IMR-90 (cell line): ENCODE data around the gene CENPU. TPM values are rescaled to one million over a fixed set of nuclear protein-coding genes. Genes with fewer than 3 reads are reported as not detected.

Experiments used
- ATAC-seq: fragments of 200-7000 bp; cut with Tn5 transposase; 2 replicates; pipeline ENCODE4 v1.9.1; 2020; ENCODE audit warnings: low read depth, mild to moderate bottlenecking, moderate library complexity
- BruUV-seq: library from RNA; stranded (reverse); fragments of 400-500 nt; replicated peaks from 2 replicates; lab custom pipeline; 2021; lab: Mats Ljungman, UMichigan
- CTCF ChIA-PET: fragments of 300-600 bp; formaldehyde crosslinking; extraction: SDS; loops from one replicate; lab custom pipeline; 2021; ENCODE audit warnings: antibody characterized with exemption; lab: Yijun Ruan, JAX
- POLR2A ChIA-PET: fragments of 300-600 bp; sonication (Branson Sonifier 250); formaldehyde crosslinking; loops from one replicate; lab custom pipeline; 2022; ENCODE audit warnings: antibody characterized with exemption; ENCODE audit not compliant: unreplicated experiment; lab: Charles Lee
- DNase-seq: peaks from one replicate; pipeline ENCODE4 v3.0.0; 2013
- H2AFZ ChIP-seq: replicated peaks from 2 replicates; pipeline ENCODE3; 2013; ENCODE audit warnings: low read length, mild to moderate bottlenecking; ENCODE audit not compliant: poor library complexity
- H2AK5ac ChIP-seq: 2 replicates; pipeline ENCODE4 v1.6.1; 2013; ENCODE audit warnings: low read depth, low read length, inconsistent platforms
- H2AK9ac ChIP-seq: replicated peaks from 2 replicates; pipeline ENCODE3; 2013; ENCODE audit warnings: mild to moderate bottlenecking, low read depth, low read length, moderate library complexity; ENCODE audit not compliant: poor library complexity
- H2BK120ac ChIP-seq: 2 replicates; pipeline ENCODE4 v1.6.1; 2013; ENCODE audit warnings: low read depth, low read length, inconsistent platforms
- H2BK15ac ChIP-seq: 3 replicates; pipeline ENCODE4 v1.6.1; 2013; ENCODE audit warnings: low read depth, low read length, inconsistent platforms
- H2BK20ac ChIP-seq: 2 replicates; pipeline ENCODE4 v1.6.1; 2013; ENCODE audit warnings: low read depth, mild to moderate bottlenecking, inconsistent platforms, low read length, moderate library complexity
- H2BK5ac ChIP-seq: 2 replicates; pipeline ENCODE4 v1.6.1; 2013; ENCODE audit warnings: mild to moderate bottlenecking, low read depth, low read length, inconsistent platforms; ENCODE audit not compliant: poor library complexity, severe bottlenecking
- H3K14ac ChIP-seq: replicated peaks from 2 replicates; pipeline ENCODE4 v1.6.1; 2013; ENCODE audit warnings: low read depth, low read length, inconsistent platforms
- H3K18ac ChIP-seq: 2 replicates; pipeline ENCODE4 v1.6.1; 2013; ENCODE audit warnings: low read depth, low read length, control low read depth
- H3K23ac ChIP-seq: 2 replicates; pipeline ENCODE4 v1.6.1; 2013; ENCODE audit warnings: low read depth, low read length, inconsistent platforms
- H3K27ac ChIP-seq: 2 replicates; pipeline ENCODE4 v1.5.1; 2013; ENCODE audit warnings: mild to moderate bottlenecking, control low read depth, low read length; ENCODE audit not compliant: insufficient read depth
- H3K27me3 ChIP-seq: 2 replicates; pipeline ENCODE4 v1.6.1; 2013; ENCODE audit warnings: low read length; ENCODE audit not compliant: control insufficient read depth, insufficient read depth
- H3K36me3 ChIP-seq: 2 replicates; pipeline ENCODE4 v1.6.1; 2013; ENCODE audit warnings: low read length, mixed read lengths; ENCODE audit not compliant: control insufficient read depth, insufficient read depth
- H3K4ac ChIP-seq: 2 replicates; pipeline ENCODE4 v1.6.1; 2013; ENCODE audit warnings: low read depth, low read length, inconsistent platforms
- H3K4me1 ChIP-seq: 2 replicates; pipeline ENCODE4 v1.6.1; 2013; ENCODE audit warnings: low read length, mixed read lengths; ENCODE audit not compliant: control insufficient read depth, insufficient read depth
- H3K4me2 ChIP-seq: 2 replicates; pipeline ENCODE4 v1.6.1; 2013; ENCODE audit warnings: low read depth, mild to moderate bottlenecking, control low read depth, low read length, moderate library complexity
- H3K4me3 ChIP-seq: 2 replicates; pipeline ENCODE4 v1.5.1; 2013; ENCODE audit warnings: low read depth, mild to moderate bottlenecking, control low read depth, low read length, moderate library complexity; ENCODE audit not compliant: insufficient read depth
- H3K56ac ChIP-seq: 2 replicates; pipeline ENCODE4 v1.6.1; 2013; ENCODE audit warnings: low read length, inconsistent platforms; ENCODE audit not compliant: insufficient read depth; ENCODE audit errors: extremely low read depth
- H3K79me1 ChIP-seq, 2 experiments: 2 replicates each; pipeline ENCODE4 v1.6.1; 2013; ENCODE audit warnings: low read length in 2 of 2, inconsistent platforms in 1 of 2, low read depth in 1 of 2
- H3K9ac ChIP-seq: 2 replicates; pipeline ENCODE4 v1.6.1; 2013; ENCODE audit warnings: low read depth, low read length, control low read depth
- H3K9me1 ChIP-seq: 2 replicates; pipeline ENCODE4 v1.6.1; 2013; ENCODE audit warnings: low read length, inconsistent platforms; ENCODE audit not compliant: insufficient read depth
- H3K9me3 ChIP-seq: 2 replicates; pipeline ENCODE4 v1.6.1; 2013; ENCODE audit warnings: low read length; ENCODE audit not compliant: control insufficient read depth, insufficient read depth
- H4K20me1 ChIP-seq: 2 replicates; pipeline ENCODE4 v1.6.1; 2013; ENCODE audit warnings: low read length, inconsistent platforms; ENCODE audit not compliant: insufficient read depth
- H4K5ac ChIP-seq: 2 replicates; pipeline ENCODE4 v1.6.1; 2013; ENCODE audit warnings: mild to moderate bottlenecking, low read depth, low read length, control low read depth
- H4K8ac ChIP-seq, 2 experiments: 2 replicates each; pipeline ENCODE4 v1.6.1; 2013; ENCODE audit warnings: low read depth in 2 of 2, low read length in 2 of 2, control low read depth in 1 of 2, inconsistent platforms in 1 of 2
- H4K91ac ChIP-seq: 2 replicates; pipeline ENCODE4 v1.6.1; 2013; ENCODE audit warnings: low read depth, low read length, inconsistent platforms; ENCODE audit not compliant: insufficient read depth
- BHLHE40 ChIP-seq: fragments of 150-350 bp; IDR thresholded peaks from 2 replicates; pipeline ENCODE4 v1.6.1; 2016; ENCODE audit warnings: mild to moderate bottlenecking, low read depth, low read length
- CEBPB ChIP-seq: IDR thresholded peaks from 2 replicates; pipeline ENCODE4 v1.6.1; 2012; ENCODE audit warnings: low read depth, low read length, improper control_type of control experiment
- CHD1 ChIP-seq: IDR thresholded peaks from 2 replicates; pipeline ENCODE4 v1.6.1; 2012; ENCODE audit warnings: low read depth, low read length, improper control_type of control experiment
- FOS ChIP-seq: fragments of 150-350 bp; IDR thresholded peaks from 2 replicates; pipeline ENCODE4 v1.6.1; 2016; ENCODE audit warnings: low read depth, low read length
- RCOR1 ChIP-seq: IDR thresholded peaks from 2 replicates; pipeline ENCODE4 v1.6.1; 2012; ENCODE audit warnings: mild to moderate bottlenecking, low read length, improper control_type of control experiment; ENCODE audit not compliant: insufficient replicate concordance
- SMC3 ChIP-seq: fragments of 150-350 bp; IDR thresholded peaks from 2 replicates; pipeline ENCODE4 v1.6.1; 2016; ENCODE audit warnings: low read depth, mild to moderate bottlenecking, antibody characterized with exemption, low read length, moderate library complexity
- WGBS, 2 experiments: methylation state at CpG; one replicate each; pipeline versions ENCODE4 v1.1.5 to v1.1.7; 2013; ENCODE audit warnings: missing lambda C conversion rate in 2 of 2; ENCODE audit not compliant: insufficient read length in 1 of 2; ENCODE audit errors: extremely low coverage in 2 of 2; 5-methylcytosine and 5-hydroxymethylcytosine counted together
- dilution Hi-C: fragments of 300-500 bp; cut with HindIII; formaldehyde crosslinking; loops from one replicate; pipeline ENCODE4 v1.14.3; 2018; ENCODE audit warnings: low sequenced_read_pairs; ENCODE audit not compliant: unreplicated experiment
- in situ Hi-C: fragments of 300-500 bp; cut with MboI; formaldehyde crosslinking; loops from 3 replicates; pipeline ENCODE4 v1.14.3; 2019; ENCODE audit warnings: low sequenced_read_pairs, inconsistent platforms, mixed read lengths
- intact Hi-C: fragments of 100-400 bp; cut with micrococcal nuclease; formaldehyde crosslinking; loops from 2 replicates; pipeline ENCODE4 v1.10.0; 2022
- polyA plus RNA-seq, 3 experiments: library from polyadenylated mRNA; depleted of rRNA; stranded (reverse); fragments of >200 nt; gene quantifications; 2 replicates each; pipeline ENCODE4 v1.2.3, GENCODE V29; 2012; ENCODE audit warnings: low replicate concordance in 1 of 3
- total RNA-seq: library from RNA; depleted of rRNA; stranded (reverse); fragments of >200 nt; gene quantifications from 2 replicates; pipeline ENCODE4 v1.2.3, GENCODE V29; 2012
- TF ChIP-seq, protein P1 (sequence below): fragments of 150-350 bp; IDR thresholded peaks from 2 replicates; pipeline ENCODE4 v1.6.1; 2017; ENCODE audit warnings: mild to moderate bottlenecking, antibody characterized with exemption, low read length, low read depth

Gene CENPU
- total and polyA plus RNA-seq, 2 of the 4 experiments (the other 2 are of a cell fraction), result 13.6 to 14.6 TPM

DNA sequence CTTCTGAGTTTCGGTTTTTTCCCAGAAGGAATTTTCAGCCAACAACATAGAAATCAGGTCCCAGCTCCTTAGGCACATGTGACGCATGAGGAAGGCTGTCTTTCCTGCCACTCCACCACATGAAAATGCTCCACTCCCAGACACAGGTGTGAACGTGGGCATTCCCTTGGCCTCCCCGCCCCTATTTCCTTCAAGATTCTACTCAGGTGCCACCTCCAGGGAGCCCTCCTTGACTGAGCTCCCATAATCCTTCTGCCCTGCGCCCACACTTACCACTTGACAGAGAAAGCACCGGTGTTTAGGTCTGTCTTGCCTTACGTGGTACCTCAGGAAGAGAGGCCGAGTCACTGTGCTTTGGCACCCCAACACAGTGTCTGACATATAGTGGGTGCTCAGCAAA is 44.4 kb upstream of the CENPU start:
- in situ Hi-C loops, result no loop called here
- CTCF ChIA-PET, result no interaction called here

More for the DNA sequence above, 44.4 kb upstream of the CENPU start:
- H2BK5ac ChIP-seq, result no peak overlapping the region
- no peaks in the 10 kb centered on the region for H3K4me1 ChIP-seq
- H3K18ac ChIP-seq, result no peak overlapping the region
- intact Hi-C loops, result no loop called here
- H4K20me1 ChIP-seq, result no peaks in the 10 kb centered on the region
- no peak overlapping the region for H2AK9ac ChIP-seq
- H2BK15ac ChIP-seq, result no peak overlapping the region
- H2BK20ac ChIP-seq, result no peak overlapping the region
- no peak overlapping the region for H4K5ac ChIP-seq
- no peak overlapping the region for H3K9ac ChIP-seq
- no peaks in the 10 kb centered on the region for H3K9me3 ChIP-seq
- DNase-seq, result no peak
- no peak overlapping the region for H3K23ac ChIP-seq
- ATAC-seq, result no peak
- no peak overlapping the region for H3K27ac ChIP-seq
- TF ChIP-seq BHLHE40, result no peak
- no peak for TF ChIP-seq CHD1
- no peak for TF ChIP-seq RCOR1
- TF ChIP-seq FOS, result no peak
- no peak for TF ChIP-seq CEBPB
- no peak for TF ChIP-seq SMC3
- TF ChIP-seq, protein P1, sequence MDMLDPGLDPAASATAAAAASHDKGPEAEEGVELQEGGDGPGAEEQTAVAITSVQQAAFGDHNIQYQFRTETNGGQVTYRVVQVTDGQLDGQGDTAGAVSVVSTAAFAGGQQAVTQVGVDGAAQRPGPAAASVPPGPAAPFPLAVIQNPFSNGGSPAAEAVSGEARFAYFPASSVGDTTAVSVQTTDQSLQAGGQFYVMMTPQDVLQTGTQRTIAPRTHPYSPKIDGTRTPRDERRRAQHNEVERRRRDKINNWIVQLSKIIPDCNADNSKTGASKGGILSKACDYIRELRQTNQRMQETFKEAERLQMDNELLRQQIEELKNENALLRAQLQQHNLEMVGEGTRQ, result no peak
- dilution Hi-C loops, result no loop called here
- H3K56ac ChIP-seq, result no peak overlapping the region
- no peak overlapping the region for H4K8ac ChIP-seq
- H2AK5ac ChIP-seq, result no peak overlapping the region
- POLR2A ChIA-PET, result no interaction called here
- H3K4me2 ChIP-seq, result no peak overlapping the region
- no peak overlapping the region for H2BK120ac ChIP-seq
- BruUV-seq, result no TSS peak
- peaks cover 7% of the 10 kb centered on the region; the same call in 1 of the 2 replicates for H3K36me3 ChIP-seq
- no peak overlapping the region for H3K4me3 ChIP-seq
- no peaks in the 10 kb centered on the region for H3K79me1 ChIP-seq
- no peak overlapping the region for H3K4ac ChIP-seq
- no peaks in the 10 kb centered on the region for H3K9me1 ChIP-seq
- no peak overlapping the region for H3K14ac ChIP-seq
- 67% methylated on average over 3 of the region's 8 CpGs; no CpG with 5 or more reads in 1 of the 2 experiments for WGBS, 2 experiments
- H3K27me3 ChIP-seq, result no peaks in the 10 kb centered on the region
- H4K91ac ChIP-seq, result no peak overlapping the region
- H2AFZ ChIP-seq, result no peak overlapping the region
